Measurements from ENCODE around the gene BBS4.

GRCh38 chr15:72782274-72783003 lies 96.4 kb downstream of the BBS4 start:
- TF ChIP-seq CTCF (IDR thresholded peaks at IDR 0.05; ENCODE audit: low read length) = no peak
- TF ChIP-seq EZH2 (optimal IDR thresholded peaks at IDR 0.05; ENCODE audit: low read depth, low read length) = no peak

All from MM.1S (cell line).